PFSK-1 (cell line): ENCODE measurements around the gene FRMPD4.

Experiments
- FOXP2 ChIP-seq: optimal IDR thresholded peaks from 2 replicates; pipeline ENCODE3; 2011; ENCODE audit warnings: borderline replicate concordance, control low read depth, inconsistent platforms; ENCODE audit not compliant: insufficient read depth; ENCODE audit errors: extremely low read length, extremely low read depth
- POLR2AphosphoS5 ChIP-seq: IDR thresholded peaks from 2 replicates; pipeline ENCODE4 v1.6.1; 2012; ENCODE audit warnings: low read depth, mild to moderate bottlenecking, control low read depth, low read length, moderate library complexity
- SIN3A ChIP-seq: IDR thresholded peaks from 2 replicates; pipeline ENCODE4 v1.6.1; 2012; ENCODE audit warnings: mild to moderate bottlenecking, low read length, moderate library complexity, borderline replicate concordance; ENCODE audit not compliant: insufficient read depth
- TAF1 ChIP-seq: IDR thresholded peaks from 2 replicates; pipeline ENCODE4 v1.6.1; 2012; ENCODE audit warnings: low read length, control low read depth, borderline replicate concordance; ENCODE audit not compliant: insufficient read depth
- TF ChIP-seq, protein P1 (sequence below), 2 experiments: IDR thresholded peaks; 2 replicates each; pipeline versions ENCODE4 v1.6.1 to v1.8.0; 2011 to 2012; ENCODE audit warnings: low read depth in 2 of 2, low read length in 2 of 2, control low read depth in 1 of 2, inconsistent platforms in 1 of 2, mild to moderate bottlenecking in 1 of 2, moderate library complexity in 1 of 2; ENCODE audit not compliant: insufficient read depth in 1 of 2

The FRMPD4 gene

DNA sequence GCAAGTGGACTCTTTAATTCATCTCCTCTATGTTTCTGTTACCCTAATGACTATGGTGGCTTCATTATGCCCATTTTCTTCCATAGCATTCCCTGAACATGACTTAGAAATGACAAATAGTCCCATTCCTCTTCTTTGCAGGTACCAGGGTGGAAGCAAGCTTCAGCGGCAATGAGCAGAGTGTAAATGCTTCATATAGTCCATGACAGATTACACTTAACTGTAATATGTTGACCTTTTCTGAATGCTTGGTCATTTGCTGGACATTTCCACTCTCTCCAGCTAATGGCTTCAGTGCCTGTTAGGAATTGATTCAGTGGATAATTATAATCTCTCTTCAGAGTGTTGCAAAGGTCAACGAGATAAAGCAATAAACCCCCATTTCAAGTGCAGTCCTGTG is 523.2 kb downstream of the FRMPD4 start:
- TF ChIP-seq SIN3A (no peak), TAF1 (no peak), POLR2AphosphoS5 (no peak), FOXP2 (no peak)
- TF ChIP-seq, protein P1, sequence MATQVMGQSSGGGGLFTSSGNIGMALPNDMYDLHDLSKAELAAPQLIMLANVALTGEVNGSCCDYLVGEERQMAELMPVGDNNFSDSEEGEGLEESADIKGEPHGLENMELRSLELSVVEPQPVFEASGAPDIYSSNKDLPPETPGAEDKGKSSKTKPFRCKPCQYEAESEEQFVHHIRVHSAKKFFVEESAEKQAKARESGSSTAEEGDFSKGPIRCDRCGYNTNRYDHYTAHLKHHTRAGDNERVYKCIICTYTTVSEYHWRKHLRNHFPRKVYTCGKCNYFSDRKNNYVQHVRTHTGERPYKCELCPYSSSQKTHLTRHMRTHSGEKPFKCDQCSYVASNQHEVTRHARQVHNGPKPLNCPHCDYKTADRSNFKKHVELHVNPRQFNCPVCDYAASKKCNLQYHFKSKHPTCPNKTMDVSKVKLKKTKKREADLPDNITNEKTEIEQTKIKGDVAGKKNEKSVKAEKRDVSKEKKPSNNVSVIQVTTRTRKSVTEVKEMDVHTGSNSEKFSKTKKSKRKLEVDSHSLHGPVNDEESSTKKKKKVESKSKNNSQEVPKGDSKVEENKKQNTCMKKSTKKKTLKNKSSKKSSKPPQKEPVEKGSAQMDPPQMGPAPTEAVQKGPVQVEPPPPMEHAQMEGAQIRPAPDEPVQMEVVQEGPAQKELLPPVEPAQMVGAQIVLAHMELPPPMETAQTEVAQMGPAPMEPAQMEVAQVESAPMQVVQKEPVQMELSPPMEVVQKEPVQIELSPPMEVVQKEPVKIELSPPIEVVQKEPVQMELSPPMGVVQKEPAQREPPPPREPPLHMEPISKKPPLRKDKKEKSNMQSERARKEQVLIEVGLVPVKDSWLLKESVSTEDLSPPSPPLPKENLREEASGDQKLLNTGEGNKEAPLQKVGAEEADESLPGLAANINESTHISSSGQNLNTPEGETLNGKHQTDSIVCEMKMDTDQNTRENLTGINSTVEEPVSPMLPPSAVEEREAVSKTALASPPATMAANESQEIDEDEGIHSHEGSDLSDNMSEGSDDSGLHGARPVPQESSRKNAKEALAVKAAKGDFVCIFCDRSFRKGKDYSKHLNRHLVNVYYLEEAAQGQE (IDR thresholded peaks at IDR 0.05; ENCODE audit: insufficient read depth in 1 of 2, low read depth in 2 of 2, low read length in 2 of 2) = no peak

DNA sequence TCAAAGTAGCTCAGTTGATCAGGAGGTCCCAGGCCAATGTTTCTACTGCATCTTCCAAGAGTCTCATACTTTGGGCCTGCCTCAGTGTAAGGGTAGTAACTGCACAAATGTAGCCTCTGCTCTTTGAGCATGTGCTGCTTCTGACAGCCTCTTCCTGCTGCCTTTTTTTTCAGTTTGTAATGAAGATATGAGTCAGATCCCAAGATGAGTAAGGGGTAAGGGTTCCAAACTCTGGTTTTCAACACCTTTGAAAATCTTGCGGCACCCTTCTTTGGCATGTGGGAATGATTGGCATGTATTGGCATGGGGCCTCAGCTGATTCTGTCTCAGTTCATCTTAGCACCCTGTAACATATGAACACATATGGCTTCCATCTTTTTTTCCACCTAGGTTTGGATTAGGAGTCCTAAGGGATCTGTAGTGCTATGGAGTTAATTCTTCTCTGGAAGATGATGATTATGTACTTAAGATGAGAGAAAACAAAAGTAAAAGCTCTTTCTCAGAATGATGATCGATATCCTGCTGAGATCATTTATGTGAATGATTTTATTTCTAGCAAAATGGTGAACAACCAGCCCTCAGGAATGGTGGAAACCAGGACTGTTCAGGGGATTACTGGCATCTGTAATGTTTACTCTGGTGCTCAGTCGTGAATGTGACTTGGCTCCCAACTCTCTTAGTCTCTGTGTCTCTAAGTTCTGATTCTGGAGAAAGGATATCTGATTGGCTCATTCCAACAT is 534.3 kb downstream of the FRMPD4 start:
- TF ChIP-seq FOXP2 (no peak), POLR2AphosphoS5 (no peak), TAF1 (no peak), SIN3A (no peak)
- TF ChIP-seq, protein P1 (IDR thresholded peaks at IDR 0.05; ENCODE audit: insufficient read depth in 1 of 2, low read depth in 2 of 2, low read length in 2 of 2) = no peak

DNA sequence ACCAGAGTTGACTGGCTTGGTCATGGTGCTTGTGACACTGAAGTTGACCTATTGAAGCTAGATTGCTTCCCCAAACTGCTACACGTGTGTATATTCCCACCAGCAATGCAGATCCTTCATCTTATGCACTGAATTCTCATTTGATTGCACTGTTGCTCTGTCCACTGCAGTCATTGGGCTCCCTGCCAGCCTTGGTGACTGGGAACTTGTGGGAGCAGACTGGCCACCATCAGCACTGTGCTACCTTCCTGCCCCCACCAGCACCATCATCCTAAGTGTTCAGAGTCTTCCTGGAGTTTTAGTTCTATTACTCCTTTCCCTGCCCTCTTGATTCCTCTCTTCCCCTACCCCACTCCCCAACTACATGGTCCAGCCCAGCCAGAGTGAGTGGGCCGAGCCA is 535.2 kb downstream of the FRMPD4 start:
- TF ChIP-seq, protein P1 (IDR thresholded peaks at IDR 0.05; ENCODE audit: insufficient read depth in 1 of 2, low read depth in 2 of 2, low read length in 2 of 2) = no peak
- no peak for TF ChIP-seq TAF1
- TF ChIP-seq FOXP2 = no peak

DNA sequence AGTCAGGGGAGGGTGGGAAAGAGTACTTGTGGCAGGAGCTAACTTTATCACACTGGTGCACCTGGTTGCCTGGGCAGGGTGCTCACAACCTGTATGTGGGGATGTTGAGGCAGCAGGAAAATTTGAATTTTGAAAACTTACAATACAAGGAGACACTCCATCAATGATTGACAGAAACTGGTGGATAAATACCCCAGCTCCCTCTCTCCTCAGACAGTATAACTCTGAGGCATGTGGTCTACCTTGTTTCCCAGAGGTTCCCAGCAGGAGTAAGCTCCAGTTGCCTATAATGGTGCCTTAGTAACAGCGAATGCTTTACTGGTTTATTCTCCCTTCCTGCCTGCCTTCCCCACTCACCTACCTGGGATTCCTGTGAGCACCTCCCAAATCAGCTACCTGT is 541.2 kb downstream of the FRMPD4 start:
- TF ChIP-seq, protein P1 (IDR thresholded peaks at IDR 0.05; ENCODE audit: insufficient read depth in 1 of 2, low read depth in 2 of 2, low read length in 2 of 2) = no peak
- TF ChIP-seq FOXP2 (no peak), POLR2AphosphoS5 (no peak), SIN3A (no peak), TAF1 (no peak)

DNA sequence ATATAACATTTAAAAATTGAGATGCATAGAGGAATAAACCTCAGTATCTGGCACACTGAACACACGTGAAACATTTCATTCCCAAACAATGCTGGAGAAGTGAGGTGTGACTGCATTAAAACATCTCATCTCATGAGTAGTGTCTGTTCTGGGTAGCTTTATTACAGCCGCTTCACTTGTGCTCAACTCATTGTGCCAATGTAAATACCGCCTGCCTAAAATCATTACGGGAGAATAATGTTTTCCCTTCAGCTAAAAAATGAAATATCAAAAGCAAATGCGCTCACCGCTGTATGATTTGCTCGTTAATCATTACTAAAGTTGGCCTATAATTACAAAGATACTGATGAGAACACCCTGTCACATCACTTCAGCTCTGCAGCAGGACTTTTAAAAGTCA is 542.8 kb downstream of the FRMPD4 start:
- TF ChIP-seq, protein P1 (IDR thresholded peaks at IDR 0.05; ENCODE audit: insufficient read depth in 1 of 2, low read depth in 2 of 2, low read length in 2 of 2) = no peak
- TF ChIP-seq TAF1 (no peak), SIN3A (no peak)
